ENCODE measurements around the gene TMTC2.

The TMTC2 gene

DNA sequence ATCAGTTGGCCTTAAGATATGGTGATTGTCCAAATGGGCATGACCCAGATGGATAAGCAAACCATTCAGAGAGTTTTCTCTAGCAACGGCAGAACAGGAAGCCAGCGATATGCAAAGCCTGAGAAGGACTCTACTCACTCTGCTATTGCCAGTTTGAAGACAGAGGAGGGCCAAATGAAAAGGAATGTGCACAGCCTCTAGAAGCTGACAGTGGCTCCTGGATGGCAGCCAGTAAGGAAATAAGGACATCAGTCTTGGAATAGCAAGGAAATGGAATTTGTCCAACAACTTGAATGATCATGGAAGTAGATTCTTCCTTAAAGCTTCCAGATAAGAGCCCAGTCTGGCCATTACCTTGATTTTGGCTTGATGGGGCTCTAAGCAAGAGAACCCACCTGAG is 60.0 kb downstream of the TMTC2 start:
- TF ChIP-seq TAF1 (IDR thresholded peaks at IDR 0.05; ENCODE audit: low read depth) (no peak), FOXM1 (IDR thresholded peaks at IDR 0.05; ENCODE audit: borderline replicate concordance, low read depth) (no peak), YY1 (IDR thresholded peaks at IDR 0.05; ENCODE audit: low read depth) (no peak), TCF12 (IDR thresholded peaks at IDR 0.05; ENCODE audit: low read depth) (no peak), USF1 (IDR thresholded peaks at IDR 0.05) (no peak), TEAD4 (IDR thresholded peaks at IDR 0.05) (no peak), EGR1 (IDR thresholded peaks at IDR 0.05) (no peak), ZBTB7A (IDR thresholded peaks at IDR 0.05; ENCODE audit: low read depth) (no peak), MAX (IDR thresholded peaks at IDR 0.05) (no peak), RAD21 (IDR thresholded peaks at IDR 0.05; ENCODE audit: low read depth) (no peak), EP300 (IDR thresholded peaks at IDR 0.05; ENCODE audit: borderline replicate concordance) (no peak), CEBPB (IDR thresholded peaks at IDR 0.05) (no peak), NFIC (IDR thresholded peaks at IDR 0.05) (no peak), CREB1 (IDR thresholded peaks at IDR 0.05; ENCODE audit: low read depth) (no peak)
- TF ChIP-seq, protein P1, sequence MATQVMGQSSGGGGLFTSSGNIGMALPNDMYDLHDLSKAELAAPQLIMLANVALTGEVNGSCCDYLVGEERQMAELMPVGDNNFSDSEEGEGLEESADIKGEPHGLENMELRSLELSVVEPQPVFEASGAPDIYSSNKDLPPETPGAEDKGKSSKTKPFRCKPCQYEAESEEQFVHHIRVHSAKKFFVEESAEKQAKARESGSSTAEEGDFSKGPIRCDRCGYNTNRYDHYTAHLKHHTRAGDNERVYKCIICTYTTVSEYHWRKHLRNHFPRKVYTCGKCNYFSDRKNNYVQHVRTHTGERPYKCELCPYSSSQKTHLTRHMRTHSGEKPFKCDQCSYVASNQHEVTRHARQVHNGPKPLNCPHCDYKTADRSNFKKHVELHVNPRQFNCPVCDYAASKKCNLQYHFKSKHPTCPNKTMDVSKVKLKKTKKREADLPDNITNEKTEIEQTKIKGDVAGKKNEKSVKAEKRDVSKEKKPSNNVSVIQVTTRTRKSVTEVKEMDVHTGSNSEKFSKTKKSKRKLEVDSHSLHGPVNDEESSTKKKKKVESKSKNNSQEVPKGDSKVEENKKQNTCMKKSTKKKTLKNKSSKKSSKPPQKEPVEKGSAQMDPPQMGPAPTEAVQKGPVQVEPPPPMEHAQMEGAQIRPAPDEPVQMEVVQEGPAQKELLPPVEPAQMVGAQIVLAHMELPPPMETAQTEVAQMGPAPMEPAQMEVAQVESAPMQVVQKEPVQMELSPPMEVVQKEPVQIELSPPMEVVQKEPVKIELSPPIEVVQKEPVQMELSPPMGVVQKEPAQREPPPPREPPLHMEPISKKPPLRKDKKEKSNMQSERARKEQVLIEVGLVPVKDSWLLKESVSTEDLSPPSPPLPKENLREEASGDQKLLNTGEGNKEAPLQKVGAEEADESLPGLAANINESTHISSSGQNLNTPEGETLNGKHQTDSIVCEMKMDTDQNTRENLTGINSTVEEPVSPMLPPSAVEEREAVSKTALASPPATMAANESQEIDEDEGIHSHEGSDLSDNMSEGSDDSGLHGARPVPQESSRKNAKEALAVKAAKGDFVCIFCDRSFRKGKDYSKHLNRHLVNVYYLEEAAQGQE (IDR thresholded peaks at IDR 0.05; ENCODE audit: low read depth): no peak

GRCh38 chr12:82749015-82749414 is 62.3 kb downstream of the TMTC2 start:
- TF ChIP-seq TCF12 (IDR thresholded peaks at IDR 0.05; ENCODE audit: low read depth) (no peak), EP300 (IDR thresholded peaks at IDR 0.05; ENCODE audit: borderline replicate concordance) (no peak), FOXM1 (IDR thresholded peaks at IDR 0.05; ENCODE audit: borderline replicate concordance, low read depth) (no peak), ZBTB7A (IDR thresholded peaks at IDR 0.05; ENCODE audit: low read depth) (no peak), CREB1 (IDR thresholded peaks at IDR 0.05; ENCODE audit: low read depth) (no peak), RAD21 (IDR thresholded peaks at IDR 0.05; ENCODE audit: low read depth) (no peak), USF1 (IDR thresholded peaks at IDR 0.05) (no peak), TAF1 (IDR thresholded peaks at IDR 0.05; ENCODE audit: low read depth) (no peak), MAX (IDR thresholded peaks at IDR 0.05) (no peak), TEAD4 (IDR thresholded peaks at IDR 0.05) (no peak), CEBPB (IDR thresholded peaks at IDR 0.05) (no peak), EGR1 (IDR thresholded peaks at IDR 0.05) (no peak), NFIC (IDR thresholded peaks at IDR 0.05) (no peak), YY1 (IDR thresholded peaks at IDR 0.05; ENCODE audit: low read depth) (no peak)
- TF ChIP-seq, protein P1 (IDR thresholded peaks at IDR 0.05; ENCODE audit: low read depth): no peak

DNA sequence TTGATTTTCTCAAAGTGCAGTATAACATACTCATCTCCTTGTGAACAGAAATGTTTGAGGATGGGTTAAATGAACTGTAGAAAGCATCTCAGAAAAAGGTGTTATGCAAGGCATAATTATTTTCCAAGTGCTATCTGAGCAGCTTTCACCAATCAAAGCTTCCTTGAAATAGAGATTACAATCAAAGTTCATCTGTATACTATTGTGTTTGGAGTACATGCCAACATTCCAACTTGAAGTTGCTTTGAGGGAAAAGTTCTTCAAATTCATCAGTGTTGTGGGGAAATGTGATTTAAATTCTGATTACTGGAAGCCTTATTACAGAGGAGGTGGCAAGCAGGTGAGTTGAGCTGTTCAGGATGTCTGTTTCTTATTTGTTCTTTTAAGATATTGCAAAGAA is 68.2 kb downstream of the TMTC2 start:
- TF ChIP-seq YY1 (IDR thresholded peaks at IDR 0.05; ENCODE audit: low read depth) (no peak), TAF1 (IDR thresholded peaks at IDR 0.05; ENCODE audit: low read depth) (no peak), USF1 (IDR thresholded peaks at IDR 0.05) (no peak), NFIC (IDR thresholded peaks at IDR 0.05) (no peak), FOXM1 (IDR thresholded peaks at IDR 0.05; ENCODE audit: borderline replicate concordance, low read depth) (no peak), MAX (IDR thresholded peaks at IDR 0.05) (no peak), CEBPB (IDR thresholded peaks at IDR 0.05) (no peak), CREB1 (IDR thresholded peaks at IDR 0.05; ENCODE audit: low read depth) (no peak), ZBTB7A (IDR thresholded peaks at IDR 0.05; ENCODE audit: low read depth) (no peak), TCF12 (IDR thresholded peaks at IDR 0.05; ENCODE audit: low read depth) (no peak)
- TF ChIP-seq, protein P1 (IDR thresholded peaks at IDR 0.05; ENCODE audit: low read depth): no peak

DNA sequence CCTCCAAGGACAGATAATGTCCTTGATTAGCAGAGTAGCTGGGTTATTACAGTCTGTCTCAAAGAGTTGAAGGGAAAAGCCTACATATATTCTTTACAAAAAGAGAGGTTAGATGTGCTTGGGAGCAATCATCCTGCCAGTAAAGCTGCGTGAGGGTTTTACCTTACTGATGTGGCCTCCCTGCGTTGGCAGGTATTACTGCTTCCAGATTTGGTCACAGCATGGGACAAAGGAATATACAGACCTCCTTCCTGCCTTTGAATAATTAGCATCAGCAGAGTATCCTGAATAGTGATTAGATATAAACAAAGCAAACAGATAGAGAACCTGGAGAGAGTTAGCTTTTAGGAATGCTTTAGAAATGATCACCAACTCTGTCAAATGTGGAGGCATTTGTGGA is 69.6 kb downstream of the TMTC2 start:
- TF ChIP-seq EP300 (IDR thresholded peaks at IDR 0.05; ENCODE audit: borderline replicate concordance): no peak
- TF ChIP-seq, protein P1 (IDR thresholded peaks at IDR 0.05; ENCODE audit: low read depth): no peak
- no peak for TF ChIP-seq TEAD4 (IDR thresholded peaks at IDR 0.05)
- no peak for TF ChIP-seq MAX (IDR thresholded peaks at IDR 0.05)
